ENCODE measurements around the gene NCAPD2.
"Not testable (repeated sequence)": the region's sequence is repeated elsewhere in the genome, so short reads cannot be mapped to it uniquely, and the experiment has no call there.

NCAPD2 gene

GRCh38 chr12:6494258-6494743, 399 bp downstream of the NCAPD2 start:
- no peak for DNase-seq (ENCODE audit: low read depth in 2 of 2, low spot score in 1 of 2)

GRCh38 chr12:6494968-6495367, 1.1 kb downstream of the NCAPD2 start:
- DNase-seq (ENCODE audit: low read depth in 2 of 2, low spot score in 1 of 2): no peak

GRCh38 chr12:6497291-6497690, 3.4 kb downstream of the NCAPD2 start:
- DNase-seq (ENCODE audit: low read depth in 2 of 2, low spot score in 1 of 2): not testable (repeated sequence)

- no peak for DNase-seq (ENCODE audit: low read depth in 2 of 2, low spot score in 1 of 2)
Observed at GRCh38 chr12:6500466-6500865, 6.6 kb downstream of the NCAPD2 start.

GRCh38 chr12:6507102-6507998, 13.4 kb downstream of the NCAPD2 start:
- DNase-seq (ENCODE audit: low read depth in 2 of 2, low spot score in 1 of 2): no peak

- no peak for DNase-seq (ENCODE audit: low read depth in 2 of 2, low spot score in 1 of 2)
Observed at GRCh38 chr12:6508087-6508486, 14.2 kb downstream of the NCAPD2 start.

GRCh38 chr12:6520186-6520585, 26.3 kb downstream of the NCAPD2 start:
- DNase-seq (ENCODE audit: low read depth in 2 of 2, low spot score in 1 of 2): no peak

- no peak for DNase-seq (ENCODE audit: low read depth in 2 of 2, low spot score in 1 of 2)
Observed at GRCh38 chr12:6522193-6522592, 28.3 kb downstream of the NCAPD2 start.

GRCh38 chr12:6523708-6524107, 29.8 kb downstream of the NCAPD2 start:
- DNase-seq (ENCODE audit: low read depth in 2 of 2, low spot score in 1 of 2): no peak

- DNase-seq (ENCODE audit: low read depth in 2 of 2, low spot score in 1 of 2): no peak
Observed at GRCh38 chr12:6524648-6525047, 30.7 kb downstream of the NCAPD2 start.

GRCh38 chr12:6526201-6526600, 32.3 kb downstream of the NCAPD2 start:
- DNase-seq (ENCODE audit: low read depth in 2 of 2, low spot score in 1 of 2): no peak

GRCh38 chr12:6526766-6527525, 33.0 kb downstream of the NCAPD2 start:
- DNase-seq (ENCODE audit: low read depth in 2 of 2, low spot score in 1 of 2): no peak

- no peak for DNase-seq (ENCODE audit: low read depth in 2 of 2, low spot score in 1 of 2)
Observed at GRCh38 chr12:6527711-6528110, 33.8 kb downstream of the NCAPD2 start.

GRCh38 chr12:6528539-6529235, 34.8 kb downstream of the NCAPD2 start:
- DNase-seq (ENCODE audit: low read depth in 2 of 2, low spot score in 1 of 2): no peak

- DNase-seq (ENCODE audit: low read depth in 2 of 2, low spot score in 1 of 2): no peak
Observed at GRCh38 chr12:6529291-6529737, 35.4 kb downstream of the NCAPD2 start.

GRCh38 chr12:6530576-6531260, 36.8 kb downstream of the NCAPD2 start:
- DNase-seq (ENCODE audit: low read depth in 2 of 2, low spot score in 1 of 2): no peak

GRCh38 chr12:6532051-6532926, 38.4 kb downstream of the NCAPD2 start:
- peak in 1 of 2 donors; percentile 68 for DNase-seq (ENCODE audit: low read depth in 2 of 2, low spot score in 1 of 2)

GRCh38 chr12:6532927-6533652, 39.2 kb downstream of the NCAPD2 start:
- DNase-seq (ENCODE audit: low read depth in 2 of 2, low spot score in 1 of 2): no peak

- no peak for DNase-seq (ENCODE audit: low read depth in 2 of 2, low spot score in 1 of 2)
Observed at GRCh38 chr12:6533653-6533922, 39.7 kb downstream of the NCAPD2 start.

All from stimulated activated CD8-positive, alpha-beta memory T cell treated with anti-CD3 and anti-CD28 coated beads, Interleukin-4, amount 100 ng/mL, for 1 hour (primary cell).